H9 (cell line): ENCODE measurements around the gene DAB1. TPM values are rescaled to one million over a fixed set of nuclear protein-coding genes. Genes with fewer than 3 reads are reported as not detected.

ENCODE experiments used
- DNase-seq: peaks from one replicate; pipeline ENCODE4 v3.0.0-alpha.2; 2017
- H2AFZ ChIP-seq: one replicate; pipeline ENCODE4 v1.6.1; 2013; ENCODE audit warnings: mild to moderate bottlenecking, low read length, control low read depth, moderate library complexity
- H2AK5ac ChIP-seq: 2 replicates; pipeline ENCODE4 v1.6.1; 2013; ENCODE audit warnings: low read length, control low read depth, mixed read lengths; ENCODE audit not compliant: insufficient read length
- H2BK120ac ChIP-seq: one replicate; pipeline ENCODE4 v1.6.1; 2013; ENCODE audit warnings: low read depth, mild to moderate bottlenecking, low read length, control low read depth, inconsistent platforms; ENCODE audit not compliant: poor library complexity, severe bottlenecking
- H2BK12ac ChIP-seq: 2 replicates; pipeline ENCODE4 v1.6.1; 2013; ENCODE audit warnings: low read length, control low read depth, mixed read lengths, low read depth; ENCODE audit not compliant: insufficient read length
- H2BK15ac ChIP-seq: 2 replicates; pipeline ENCODE4 v1.6.1; 2013; ENCODE audit warnings: low read depth, low read length, control low read depth
- H2BK20ac ChIP-seq: one replicate; pipeline ENCODE4 v1.6.1; 2013; ENCODE audit warnings: low read depth, mild to moderate bottlenecking, low read length, control low read depth, inconsistent platforms; ENCODE audit not compliant: poor library complexity, severe bottlenecking
- H2BK5ac ChIP-seq: 2 replicates; pipeline ENCODE4 v1.6.1; 2013; ENCODE audit warnings: low read length, control low read depth, mixed read lengths; ENCODE audit not compliant: insufficient read length
- H3K14ac ChIP-seq: 2 replicates; pipeline ENCODE4 v1.6.1; 2013; ENCODE audit warnings: low read length, control low read depth; ENCODE audit not compliant: insufficient read depth
- H3K18ac ChIP-seq: 2 replicates; pipeline ENCODE4 v1.6.1; 2013; ENCODE audit warnings: low read depth, mild to moderate bottlenecking, mixed read lengths, low read length, control low read depth; ENCODE audit not compliant: insufficient read length
- H3K23ac ChIP-seq: 2 replicates; pipeline ENCODE4 v1.6.1; 2013; ENCODE audit warnings: low read length, control low read depth, mixed read lengths, low read depth; ENCODE audit not compliant: insufficient read length
- H3K23me2 ChIP-seq: 2 replicates; pipeline ENCODE4 v1.6.1; 2013; ENCODE audit warnings: low read depth, mild to moderate bottlenecking, mixed read lengths, low read length, control low read depth; ENCODE audit not compliant: insufficient read length, poor library complexity, severe bottlenecking
- H3K27ac ChIP-seq: 2 replicates; pipeline ENCODE4 v1.5.1; 2013; ENCODE audit warnings: low read length, control low read depth, mixed read lengths, low read depth; ENCODE audit not compliant: insufficient read length
- H3K27me3 ChIP-seq: 2 replicates; pipeline ENCODE4 v1.6.1; 2013; ENCODE audit warnings: low read length, control low read depth, inconsistent platforms; ENCODE audit not compliant: insufficient read depth
- H3K4ac ChIP-seq: 2 replicates; pipeline ENCODE4 v1.6.1; 2013; ENCODE audit warnings: low read depth, mild to moderate bottlenecking, control low read depth, inconsistent platforms, low read length, moderate library complexity
- H3K4me1 ChIP-seq: 2 replicates; pipeline ENCODE4 v1.6.1; 2013; ENCODE audit warnings: low read length, control low read depth, inconsistent platforms; ENCODE audit not compliant: insufficient read depth
- H3K4me2 ChIP-seq: 2 replicates; pipeline ENCODE4 v1.6.1; 2013; ENCODE audit warnings: low read length, control low read depth, mixed read lengths; ENCODE audit not compliant: insufficient read length, insufficient read depth
- H3K56ac ChIP-seq: 2 replicates; pipeline ENCODE4 v1.6.1; 2013; ENCODE audit warnings: low read depth, mild to moderate bottlenecking, mixed read lengths, low read length, control low read depth; ENCODE audit not compliant: insufficient read length
- H3K79me1 ChIP-seq: 2 replicates; pipeline ENCODE4 v1.6.1; 2013; ENCODE audit warnings: low read depth, mild to moderate bottlenecking, moderate library complexity, low read length, control low read depth, inconsistent platforms; ENCODE audit not compliant: insufficient read depth, poor library complexity, severe bottlenecking
- H3K79me2 ChIP-seq: 2 replicates; pipeline ENCODE4 v1.6.1; 2013; ENCODE audit warnings: low read length, control low read depth, inconsistent platforms; ENCODE audit not compliant: insufficient read depth
- H3K9ac ChIP-seq: 2 replicates; pipeline ENCODE4 v1.6.1; 2013; ENCODE audit warnings: low read length, control low read depth, mixed read lengths; ENCODE audit not compliant: insufficient read length; ENCODE audit errors: extremely low read depth
- H3K9me3 ChIP-seq: one replicate; pipeline ENCODE4 v1.6.1; 2013; ENCODE audit warnings: low read depth, low read length, inconsistent platforms; ENCODE audit not compliant: control insufficient read depth
- H3T11ph ChIP-seq: one replicate; pipeline ENCODE4 v1.6.1; 2013; ENCODE audit warnings: mild to moderate bottlenecking, low read length, control low read depth, inconsistent platforms
- H4K20me1 ChIP-seq: one replicate; pipeline ENCODE4 v1.6.1; 2013; ENCODE audit not compliant: control insufficient read depth, insufficient read length, insufficient read depth
- H4K5ac ChIP-seq: 2 replicates; pipeline ENCODE4 v1.6.1; 2013; ENCODE audit warnings: low read depth, mild to moderate bottlenecking, mixed read lengths, low read length, control low read depth; ENCODE audit not compliant: insufficient read length
- H4K8ac ChIP-seq: replicated peaks from 2 replicates; pipeline ENCODE4 v1.6.1; 2013; ENCODE audit warnings: low read length, control low read depth, mixed read lengths, low read depth; ENCODE audit not compliant: insufficient read length
- H4K91ac ChIP-seq: 2 replicates; pipeline ENCODE4 v1.6.1; 2013; ENCODE audit warnings: low read depth, mild to moderate bottlenecking, moderate library complexity, mixed read lengths, low read length, control low read depth; ENCODE audit not compliant: insufficient read length
- H3K27ac Mint-ChIP-seq, 3 experiments: 2 replicates in 2 of 3; 3 replicates in 1 of 3; pipeline ENCODE4 v1.8.0; 2020 to 2021; ENCODE audit warnings: mixed read lengths in 3 of 3, mild to moderate bottlenecking in 1 of 3, moderate library complexity in 1 of 3
- H3K27me3 Mint-ChIP-seq: 2 replicates; pipeline ENCODE4 v1.8.0; 2021; ENCODE audit warnings: low read depth, mild to moderate bottlenecking, moderate library complexity, mixed read lengths
- H3K36me3 Mint-ChIP-seq, 3 experiments: 2 replicates in 2 of 3; 3 replicates in 1 of 3; pipeline ENCODE4 v1.8.0; 2020 to 2021; ENCODE audit warnings: low read depth in 3 of 3, mixed read lengths in 3 of 3; ENCODE audit not compliant: insufficient read depth in 1 of 3
- H3K4me1 Mint-ChIP-seq, 2 experiments: 2 replicates each; pipeline ENCODE4 v1.8.0; 2020; ENCODE audit warnings: mixed read lengths in 2 of 2
- H3K4me3 Mint-ChIP-seq, 2 experiments: 2 replicates in 1 of 2; 3 replicates in 1 of 2; pipeline ENCODE4 v1.8.0; 2020 to 2021; ENCODE audit warnings: mild to moderate bottlenecking in 2 of 2, mixed read lengths in 2 of 2, moderate library complexity in 1 of 2
- H3K9me3 Mint-ChIP-seq, 2 experiments: 2 replicates in 1 of 2; 3 replicates in 1 of 2; pipeline ENCODE4 v1.8.0; 2020; ENCODE audit warnings: mild to moderate bottlenecking in 2 of 2, mixed read lengths in 2 of 2, moderate library complexity in 1 of 2
- CTCF ChIP-seq: fragments of 200-600 bp; sonication (generic); conservative IDR thresholded peaks from 3 replicates; pipeline ENCODE4 v1.8.0; 2021; ENCODE audit warnings: antibody characterized with exemption, mild to moderate bottlenecking
- WGBS: extraction: QIAGEN DNeasy Blood & Tissue Kit; methylation state at CpG from one replicate; pipeline ENCODE4 v1.1.7; 2013; ENCODE audit warnings: missing lambda C conversion rate, low lambda C conversion rate, mixed read lengths; ENCODE audit not compliant: insufficient read length; ENCODE audit errors: extremely low coverage; 5-methylcytosine and 5-hydroxymethylcytosine counted together
- total RNA-seq: library from RNA; stranded (reverse); gene quantifications from 2 replicates; pipeline ENCODE4 v1.2.1, GENCODE V29; 2021

The DAB1 gene
- total RNA-seq, 1 experiment from 2014 or later: 9.3 TPM

- no peak overlapping the region for H3K4me3 Mint-ChIP-seq
- H3K27me3 Mint-ChIP-seq: no peaks in the 10 kb centered on the region; the same call in 1 of the 2 replicates
- Histone ChIP-seq H2BK15ac (no peak overlapping the region), H2BK5ac (no peak overlapping the region), H3K4me2 (no peak overlapping the region), H3K27ac (no peak overlapping the region), H3T11ph (no peak overlapping the region), H2BK20ac (no peak overlapping the region), H3K27me3 (no peaks in the 10 kb centered on the region), H4K8ac (no peak overlapping the region), H3K4me1 (peaks cover 7% of the 10 kb centered on the region; the same call in 1 of the 2 replicates), H3K4ac (no peak overlapping the region), H4K20me1 (no peaks in the 10 kb centered on the region), H3K23ac (no peak overlapping the region), H3K56ac (no peak overlapping the region), H3K79me2 (peaks cover 4% of the 10 kb centered on the region), H3K23me2 (no peaks in the 10 kb centered on the region), H3K79me1 (no peaks in the 10 kb centered on the region), H4K5ac (no peak overlapping the region), H3K18ac (no peak overlapping the region), H3K9me3 (no peaks in the 10 kb centered on the region), H3K14ac (no peak overlapping the region), H2BK12ac (no peak overlapping the region), H2AK5ac (no peak overlapping the region), H2AFZ (no peak overlapping the region), H2BK120ac (no peak overlapping the region), H3K9ac (no peak overlapping the region), H4K91ac (no peak overlapping the region)
- TF ChIP-seq CTCF: no peak
- H3K36me3 Mint-ChIP-seq: peaks cover 0 to 7% (median under 1%) of the 10 kb centered on the region in 3 experiments; a peak in 4 of 7 replicates
- peaks cover 0 to 6% of the 10 kb centered on the region in 2 experiments; a peak in 4 of 5 replicates for H3K9me3 Mint-ChIP-seq
- no CpG with 5 or more reads among the region's 4 CpGs for WGBS
- DNase-seq: no peak
- peaks cover 30 to 31% of the 10 kb centered on the region in 2 experiments for H3K4me1 Mint-ChIP-seq
- H3K27ac Mint-ChIP-seq: no peak overlapping the region
Observed at GRCh38 chr1:57407928-57408327, 15.9 kb downstream of the DAB1 start.
